ENCODE data around the gene LYRM4.

DNA sequence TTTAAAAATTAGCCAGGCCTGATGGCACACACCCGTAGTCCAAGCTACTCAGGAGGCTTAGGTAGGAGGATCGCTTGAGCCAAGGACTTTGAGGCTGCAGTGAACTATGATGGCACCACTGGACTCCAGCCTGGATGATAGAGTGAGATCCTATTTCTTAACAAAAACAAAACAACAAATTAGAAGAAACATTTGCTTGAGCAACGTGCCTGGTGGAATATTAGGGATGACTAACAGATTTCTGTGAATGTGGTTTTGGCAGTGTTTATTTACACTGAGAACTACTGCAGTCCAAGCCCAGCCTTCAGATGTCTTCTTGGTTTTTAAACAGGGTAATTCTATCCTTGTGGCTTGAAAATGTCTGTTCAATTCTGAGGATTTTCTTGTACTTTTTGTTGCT, 166.4 kb downstream of the LYRM4 start:
- TF ChIP-seq, protein P1, sequence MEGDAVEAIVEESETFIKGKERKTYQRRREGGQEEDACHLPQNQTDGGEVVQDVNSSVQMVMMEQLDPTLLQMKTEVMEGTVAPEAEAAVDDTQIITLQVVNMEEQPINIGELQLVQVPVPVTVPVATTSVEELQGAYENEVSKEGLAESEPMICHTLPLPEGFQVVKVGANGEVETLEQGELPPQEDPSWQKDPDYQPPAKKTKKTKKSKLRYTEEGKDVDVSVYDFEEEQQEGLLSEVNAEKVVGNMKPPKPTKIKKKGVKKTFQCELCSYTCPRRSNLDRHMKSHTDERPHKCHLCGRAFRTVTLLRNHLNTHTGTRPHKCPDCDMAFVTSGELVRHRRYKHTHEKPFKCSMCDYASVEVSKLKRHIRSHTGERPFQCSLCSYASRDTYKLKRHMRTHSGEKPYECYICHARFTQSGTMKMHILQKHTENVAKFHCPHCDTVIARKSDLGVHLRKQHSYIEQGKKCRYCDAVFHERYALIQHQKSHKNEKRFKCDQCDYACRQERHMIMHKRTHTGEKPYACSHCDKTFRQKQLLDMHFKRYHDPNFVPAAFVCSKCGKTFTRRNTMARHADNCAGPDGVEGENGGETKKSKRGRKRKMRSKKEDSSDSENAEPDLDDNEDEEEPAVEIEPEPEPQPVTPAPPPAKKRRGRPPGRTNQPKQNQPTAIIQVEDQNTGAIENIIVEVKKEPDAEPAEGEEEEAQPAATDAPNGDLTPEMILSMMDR (IDR thresholded peaks at IDR 0.05; ENCODE audit: poor library complexity, severe bottlenecking): no peak
- TF ChIP-seq EZH2 (IDR thresholded peaks at IDR 0.05; ENCODE audit: borderline replicate concordance, insufficient read depth, low read length, poor library complexity, severe bottlenecking): no peak

All from neural cell (in vitro differentiated cells).